Thyroid gland (tissue), 4 donors: Measurements from ENCODE around the gene PRMT3. TPM values are rescaled to one million over a fixed set of nuclear protein-coding genes. Genes with fewer than 3 reads are reported as not detected.
A peak's percentile ranks its signal among the peaks of the same experiment; 100 is the strongest.

Experiments
- DNase-seq, 2 donors: peaks; one replicate each; pipeline ENCODE4 v3.0.0-alpha.2; 2019
- H3K27ac ChIP-seq, 3 donors: fragments of 200-600 bp; sonication (generic); 1 replicate in 2 of 3; 2 replicates in 1 of 3; pipeline ENCODE4 v1.5.1; 2016 to 2019; ENCODE audit warnings: mild to moderate bottlenecking in 1 of 3, moderate library complexity in 1 of 3
- H3K27me3 ChIP-seq: fragments of 200-600 bp; sonication (generic); one replicate; pipeline ENCODE4 v1.5.1; 2019
- H3K36me3 ChIP-seq, 2 donors: fragments of 200-600 bp; sonication (generic); one replicate each; pipeline ENCODE4 v1.5.1; 2016 to 2019
- H3K4me1 ChIP-seq, 2 donors: fragments of 200-600 bp; sonication (generic); one replicate each; pipeline ENCODE4 v1.5.1; 2017 to 2019
- H3K4me3 ChIP-seq, 3 donors: fragments of 200-600 bp; sonication (generic); replicated peaks in 1 of 3; 1 replicate in 2 of 3; 2 replicates in 1 of 3; pipeline ENCODE4 v1.5.1; 2016; ENCODE audit warnings: mild to moderate bottlenecking in 1 of 3
- H3K9me3 ChIP-seq: fragments of 200-600 bp; sonication (generic); one replicate; pipeline ENCODE4 v1.5.1; 2017
- POLR2A ChIP-seq, 2 donors: fragments of 450-650 bp; IDR thresholded peaks; one replicate each; pipeline ENCODE4 v1.6.1; 2017; ENCODE audit warnings: antibody characterized with exemption in 2 of 2, mild to moderate bottlenecking in 2 of 2, moderate library complexity in 1 of 2
- WGBS, 2 donors: methylation state at CpG; one replicate each; pipeline ENCODE4 v1.1.5; 2017; 5-methylcytosine and 5-hydroxymethylcytosine counted together
- intact Hi-C: fragments of 100-400 bp; cut with DNase I; formaldehyde crosslinking; loops from one replicate; pipeline ENCODE4 v1.15.1; 2023
- total RNA-seq, 4 donors: library from RNA; depleted of rRNA; stranded (reverse); fragments of >200 nt; gene quantifications; one replicate each; pipeline ENCODE4 v1.2.3, GENCODE V29; 2016
- TF ChIP-seq, protein P1 (sequence below), 6 experiments: fragments of 200-600 bp in 3 of 6; fragments of 450-650 bp in 3 of 6; sonication (generic) in 3 of 6; IDR thresholded peaks; one replicate each; pipeline ENCODE4 v1.5.1; 2016 to 2019; ENCODE audit warnings: antibody characterized with exemption in 6 of 6, mild to moderate bottlenecking in 2 of 6, inconsistent platforms in 1 of 6, moderate library complexity in 1 of 6

PRMT3 gene
- total RNA-seq, 4 donors from 2014 or later: 40.3 to 81.1 (median 75.3) TPM

DNA sequence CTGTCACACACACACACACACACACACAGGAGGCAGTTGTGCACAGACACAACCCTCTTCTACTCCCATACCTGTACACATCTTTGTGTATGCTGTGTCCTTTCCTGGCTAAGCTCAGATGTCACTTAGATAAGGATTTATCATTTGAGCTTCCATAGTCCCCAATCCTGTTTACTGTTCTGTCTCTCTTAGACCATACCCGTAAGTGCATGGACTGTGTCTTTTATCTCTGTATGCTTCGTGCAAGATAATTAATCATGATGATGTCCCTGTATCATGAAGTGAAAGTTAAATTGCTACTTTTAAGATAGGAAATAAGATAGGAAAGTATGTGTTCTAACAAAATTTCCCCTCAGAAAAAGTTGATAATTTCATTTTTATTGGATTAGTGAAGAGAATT, 30.3 kb downstream of the PRMT3 start:
- Histone ChIP-seq H3K27ac (no peak overlapping the region), H3K36me3 (peaks cover 4 to 18% of the 10 kb centered on the region in 2 donors), H3K27me3 (no peaks in the 10 kb centered on the region), H3K4me3 (no peak overlapping the region), H3K4me1 (no peaks in the 10 kb centered on the region), H3K9me3 (no peaks in the 10 kb centered on the region)
- DNase-seq: no peak
- intact Hi-C loops: no loop called here
- WGBS, 2 donors: 64 to 88% methylated on average over 2 of the region's 2 CpGs
- TF ChIP-seq, protein P1, sequence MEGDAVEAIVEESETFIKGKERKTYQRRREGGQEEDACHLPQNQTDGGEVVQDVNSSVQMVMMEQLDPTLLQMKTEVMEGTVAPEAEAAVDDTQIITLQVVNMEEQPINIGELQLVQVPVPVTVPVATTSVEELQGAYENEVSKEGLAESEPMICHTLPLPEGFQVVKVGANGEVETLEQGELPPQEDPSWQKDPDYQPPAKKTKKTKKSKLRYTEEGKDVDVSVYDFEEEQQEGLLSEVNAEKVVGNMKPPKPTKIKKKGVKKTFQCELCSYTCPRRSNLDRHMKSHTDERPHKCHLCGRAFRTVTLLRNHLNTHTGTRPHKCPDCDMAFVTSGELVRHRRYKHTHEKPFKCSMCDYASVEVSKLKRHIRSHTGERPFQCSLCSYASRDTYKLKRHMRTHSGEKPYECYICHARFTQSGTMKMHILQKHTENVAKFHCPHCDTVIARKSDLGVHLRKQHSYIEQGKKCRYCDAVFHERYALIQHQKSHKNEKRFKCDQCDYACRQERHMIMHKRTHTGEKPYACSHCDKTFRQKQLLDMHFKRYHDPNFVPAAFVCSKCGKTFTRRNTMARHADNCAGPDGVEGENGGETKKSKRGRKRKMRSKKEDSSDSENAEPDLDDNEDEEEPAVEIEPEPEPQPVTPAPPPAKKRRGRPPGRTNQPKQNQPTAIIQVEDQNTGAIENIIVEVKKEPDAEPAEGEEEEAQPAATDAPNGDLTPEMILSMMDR (IDR thresholded peaks at IDR 0.05): no peak

DNA sequence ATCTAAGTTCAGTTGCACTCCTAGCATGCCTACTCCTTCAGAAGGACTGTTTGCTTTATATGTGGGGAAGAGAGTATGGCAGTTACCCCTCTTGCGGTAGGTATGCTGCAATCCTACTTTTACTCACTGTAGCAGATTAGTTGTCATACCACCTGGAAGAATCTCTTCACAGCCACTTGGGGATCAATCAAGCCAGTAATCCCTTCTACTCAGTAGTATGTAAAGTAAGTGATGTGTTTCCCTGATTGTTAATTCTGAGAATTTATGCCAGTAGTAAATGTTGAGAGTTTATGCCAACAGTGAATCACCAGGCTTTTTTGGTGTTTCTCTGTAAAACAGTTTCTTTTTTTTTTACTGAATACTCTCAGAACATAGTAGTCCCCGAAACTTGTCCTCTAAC, 34.4 kb downstream of the PRMT3 start:
- 90 to 96% methylated on average over 2 of the region's 2 CpGs for WGBS, 2 donors
- Histone ChIP-seq H3K36me3 (peaks cover 0 to 18% of the 10 kb centered on the region in 2 donors), H3K4me1 (no peaks in the 10 kb centered on the region), H3K27ac (no peak overlapping the region), H3K9me3 (no peaks in the 10 kb centered on the region), H3K27me3 (no peaks in the 10 kb centered on the region), H3K4me3 (no peak overlapping the region)
- TF ChIP-seq, protein P1 (IDR thresholded peaks at IDR 0.05): no peak
- TF ChIP-seq POLR2A (IDR thresholded peaks at IDR 0.05): no peak
- intact Hi-C loops: no loop called here
- no peak for DNase-seq

DNA sequence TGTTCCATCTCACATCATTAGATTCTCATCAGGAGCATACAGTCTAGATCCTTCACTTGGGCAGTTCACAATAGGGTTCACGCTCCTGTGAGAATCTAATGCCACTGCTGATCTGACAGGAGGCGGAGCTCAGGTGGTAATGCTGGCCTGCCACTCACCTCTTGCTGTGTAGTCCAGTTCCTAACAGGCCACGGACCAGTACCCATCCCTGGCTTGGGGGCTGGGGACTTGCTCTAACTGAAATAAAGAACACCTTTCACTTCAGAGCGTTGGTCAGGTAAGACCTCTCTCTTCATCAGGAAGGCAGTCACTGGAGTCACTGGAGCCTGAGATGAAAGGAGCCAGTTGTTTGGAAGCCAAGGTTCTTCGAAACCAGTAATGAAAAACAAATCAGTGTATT, 41.7 kb downstream of the PRMT3 start:
- Histone ChIP-seq H3K36me3 (no peaks in the 10 kb centered on the region), H3K4me1 (peaks cover 11 to 13% of the 10 kb centered on the region in 2 donors), H3K27ac (peak overlapping the region in 2 of 3 donors; percentile 40 to 51), H3K27me3 (no peaks in the 10 kb centered on the region), H3K4me3 (no peak overlapping the region), H3K9me3 (no peaks in the 10 kb centered on the region)
- intact Hi-C loops: no loop called here
- WGBS, 2 donors: 46 to 83% methylated on average over 5 of the region's 5 CpGs
- DNase-seq: peak; percentile 87
- TF ChIP-seq POLR2A (IDR thresholded peaks at IDR 0.05): no peak

DNA sequence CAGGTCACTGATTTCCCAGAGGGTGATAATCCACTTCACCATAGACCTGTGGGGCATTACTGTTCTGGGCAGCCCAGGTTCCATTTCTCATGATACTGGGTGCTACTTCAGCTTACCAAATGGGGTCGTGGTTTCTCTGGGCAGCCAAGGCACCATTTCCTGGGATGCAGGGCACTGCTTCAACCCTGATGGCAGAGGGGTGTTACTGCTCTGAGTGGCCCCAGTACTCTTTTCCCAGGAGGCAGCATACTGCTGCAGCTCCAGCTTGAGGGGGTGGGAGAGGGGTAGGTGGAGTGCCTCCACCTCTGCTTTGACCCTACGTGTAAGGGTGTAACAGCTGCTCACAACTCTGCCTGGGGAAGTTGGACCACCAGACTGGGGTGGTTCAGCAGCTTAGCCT, 51.1 kb downstream of the PRMT3 start:
- TF ChIP-seq, protein P1 (IDR thresholded peaks at IDR 0.05): no peak
- no peak for TF ChIP-seq POLR2A (IDR thresholded peaks at IDR 0.05)
- H3K9me3 ChIP-seq: no peaks in the 10 kb centered on the region
- intact Hi-C loops: no loop called here
- no peak overlapping the region for H3K4me3 ChIP-seq
- H3K4me1 ChIP-seq: no peaks in the 10 kb centered on the region
- WGBS, 2 donors: 87 to 100% methylated on average over 2 of the region's 2 CpGs
- peaks cover 0 to 10% of the 10 kb centered on the region in 2 donors for H3K36me3 ChIP-seq
- no peak for DNase-seq
- H3K27ac ChIP-seq: no peak overlapping the region
- no peaks in the 10 kb centered on the region for H3K27me3 ChIP-seq

DNA sequence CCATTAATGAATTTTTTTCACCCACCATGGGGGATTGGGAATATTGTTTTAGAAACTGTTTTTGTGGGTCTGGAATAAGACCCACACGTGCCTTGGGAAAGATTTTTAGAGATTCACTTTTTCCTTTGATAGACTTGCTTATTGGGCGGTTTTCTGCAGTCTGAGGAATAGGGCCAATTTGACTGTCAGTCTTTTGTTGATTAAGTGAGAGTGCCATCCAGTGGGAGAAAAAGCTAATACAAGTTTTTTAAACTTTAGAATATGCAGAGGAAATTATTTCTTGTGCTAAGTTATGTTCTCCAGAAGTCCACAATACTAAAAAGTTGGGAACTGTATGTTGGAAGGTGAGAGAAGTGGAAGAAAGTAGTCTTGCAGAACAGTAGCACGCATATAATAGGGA, 56.1 kb downstream of the PRMT3 start:
- H3K4me1 ChIP-seq: no peaks in the 10 kb centered on the region
- 68 to 70% methylated on average over 3 of the region's 3 CpGs for WGBS, 2 donors
- no peaks in the 10 kb centered on the region for H3K27me3 ChIP-seq
- no peak for TF ChIP-seq POLR2A (IDR thresholded peaks at IDR 0.05)
- TF ChIP-seq, protein P1 (IDR thresholded peaks at IDR 0.05): peak in 4 of 6 experiments; percentile 16 to 36 (median 32)
- no peak overlapping the region for H3K4me3 ChIP-seq
- H3K27ac ChIP-seq: no peak overlapping the region
- H3K36me3 ChIP-seq: no peaks in the 10 kb centered on the region
- intact Hi-C loops: no loop called here
- DNase-seq: no peak
- H3K9me3 ChIP-seq: no peaks in the 10 kb centered on the region

DNA sequence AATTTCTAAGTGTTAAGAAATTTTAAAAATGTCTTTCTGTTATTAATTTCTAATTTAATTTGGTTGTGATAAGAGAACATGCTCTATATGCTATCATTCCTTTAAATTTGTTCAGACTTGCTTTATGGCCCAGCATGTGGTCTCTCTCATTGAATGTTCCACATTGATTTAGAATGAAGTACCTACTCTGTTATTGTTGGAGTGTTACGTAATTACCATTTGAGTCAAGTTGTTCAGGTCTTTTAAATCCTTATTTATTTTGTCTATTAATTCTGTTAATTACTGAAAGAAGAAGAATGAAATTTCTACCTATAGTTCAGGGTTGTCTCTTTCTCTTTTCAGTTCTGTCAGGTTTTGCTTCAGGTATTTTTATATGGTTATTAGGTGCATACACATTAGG, 57.0 kb downstream of the PRMT3 start:
- 81 to 83% methylated on average over 1 of the region's 1 CpG for WGBS, 2 donors
- intact Hi-C loops: no loop called here
- TF ChIP-seq, protein P1 (IDR thresholded peaks at IDR 0.05): no peak
- no peak for TF ChIP-seq POLR2A (IDR thresholded peaks at IDR 0.05)
- no peak overlapping the region for H3K4me3 ChIP-seq
- no peak overlapping the region for H3K27ac ChIP-seq
- no peaks in the 10 kb centered on the region for H3K36me3 ChIP-seq
- H3K4me1 ChIP-seq: no peaks in the 10 kb centered on the region
- DNase-seq: no peak
- H3K27me3 ChIP-seq: no peaks in the 10 kb centered on the region
- H3K9me3 ChIP-seq: no peaks in the 10 kb centered on the region
